ENCODE measurements around the gene ATRIP. TPM values are rescaled to one million over a fixed set of nuclear protein-coding genes. Genes with fewer than 3 reads are reported as not detected.

The ATRIP gene
- total RNA-seq, 1 donor from 2014 or later = 18.3 TPM

DNA sequence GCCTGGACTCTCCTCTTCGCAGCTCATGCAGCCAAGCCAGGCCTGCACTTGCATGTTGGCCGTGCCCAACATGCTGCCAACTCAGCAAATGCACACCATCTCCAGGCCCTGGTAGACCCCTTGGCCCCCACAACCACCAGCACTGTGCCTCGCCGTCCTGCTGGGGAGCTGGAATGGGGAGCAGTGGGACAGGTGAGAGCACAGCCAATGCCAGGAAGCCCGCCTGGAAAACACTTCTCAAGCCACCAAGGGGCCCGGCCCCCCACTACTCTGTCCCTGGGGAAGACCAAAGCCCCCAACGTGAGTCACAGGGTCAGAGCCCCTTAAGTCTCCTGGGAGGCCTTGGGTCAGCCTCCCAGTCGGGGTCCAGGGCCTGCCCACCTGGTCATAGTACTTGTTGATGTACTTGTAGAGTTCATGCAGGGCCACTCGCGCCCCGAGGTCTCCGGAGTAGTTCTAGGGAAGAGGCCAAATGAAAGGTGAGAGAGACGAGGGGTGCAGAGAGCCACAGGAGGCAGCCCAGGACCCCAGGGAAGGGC lies 41.1 kb upstream of the ATRIP start:
- Mint-ChIP-seq H3K27ac (no peak overlapping the region), H3K36me3 (ENCODE audit: low read depth) (no peaks in the 10 kb centered on the region), H3K9me3 (no peaks in the 10 kb centered on the region), H3K4me1 (peaks cover 2% of the 10 kb centered on the region), H3K4me3 (no peak overlapping the region), H3K27me3 (peaks cover 2% of the 10 kb centered on the region)
- DNase-seq = no peak
- intact Hi-C loops (cut with micrococcal nuclease) = loop anchor here (10.0 kb wide), 1 partner anchor 131 kb away; no protein-coding TSS in a partner anchor

DNA sequence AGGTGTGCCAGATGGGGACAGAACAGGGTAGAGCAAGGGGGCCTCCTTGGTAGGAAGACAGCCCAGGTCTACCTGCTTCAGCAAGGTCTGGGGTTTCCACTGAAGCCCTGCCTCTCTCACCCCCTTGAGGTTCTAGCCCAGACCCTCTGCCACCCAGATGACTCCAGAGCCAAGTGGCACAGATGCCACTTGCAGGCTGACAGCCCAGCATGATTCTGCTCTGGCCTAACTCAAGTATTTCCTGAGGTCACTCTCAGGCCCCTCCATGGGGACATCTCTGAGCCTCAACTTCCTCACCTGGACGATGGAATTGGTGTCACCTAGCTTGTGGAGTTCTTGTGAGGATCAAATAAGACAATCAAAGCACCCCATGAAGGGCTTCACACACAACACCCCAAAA lies 40.6 kb upstream of the ATRIP start:
- Mint-ChIP-seq H3K27ac (no peak overlapping the region), H3K27me3 (no peaks in the 10 kb centered on the region), H3K9me3 (no peaks in the 10 kb centered on the region), H3K4me3 (no peak overlapping the region), H3K4me1 (peaks cover 1% of the 10 kb centered on the region), H3K36me3 (ENCODE audit: low read depth) (no peaks in the 10 kb centered on the region)
- intact Hi-C loops (cut with micrococcal nuclease) = loop anchor here (10.0 kb wide), 1 partner anchor 131 kb away; no protein-coding TSS in a partner anchor
- no peak for DNase-seq

DNA sequence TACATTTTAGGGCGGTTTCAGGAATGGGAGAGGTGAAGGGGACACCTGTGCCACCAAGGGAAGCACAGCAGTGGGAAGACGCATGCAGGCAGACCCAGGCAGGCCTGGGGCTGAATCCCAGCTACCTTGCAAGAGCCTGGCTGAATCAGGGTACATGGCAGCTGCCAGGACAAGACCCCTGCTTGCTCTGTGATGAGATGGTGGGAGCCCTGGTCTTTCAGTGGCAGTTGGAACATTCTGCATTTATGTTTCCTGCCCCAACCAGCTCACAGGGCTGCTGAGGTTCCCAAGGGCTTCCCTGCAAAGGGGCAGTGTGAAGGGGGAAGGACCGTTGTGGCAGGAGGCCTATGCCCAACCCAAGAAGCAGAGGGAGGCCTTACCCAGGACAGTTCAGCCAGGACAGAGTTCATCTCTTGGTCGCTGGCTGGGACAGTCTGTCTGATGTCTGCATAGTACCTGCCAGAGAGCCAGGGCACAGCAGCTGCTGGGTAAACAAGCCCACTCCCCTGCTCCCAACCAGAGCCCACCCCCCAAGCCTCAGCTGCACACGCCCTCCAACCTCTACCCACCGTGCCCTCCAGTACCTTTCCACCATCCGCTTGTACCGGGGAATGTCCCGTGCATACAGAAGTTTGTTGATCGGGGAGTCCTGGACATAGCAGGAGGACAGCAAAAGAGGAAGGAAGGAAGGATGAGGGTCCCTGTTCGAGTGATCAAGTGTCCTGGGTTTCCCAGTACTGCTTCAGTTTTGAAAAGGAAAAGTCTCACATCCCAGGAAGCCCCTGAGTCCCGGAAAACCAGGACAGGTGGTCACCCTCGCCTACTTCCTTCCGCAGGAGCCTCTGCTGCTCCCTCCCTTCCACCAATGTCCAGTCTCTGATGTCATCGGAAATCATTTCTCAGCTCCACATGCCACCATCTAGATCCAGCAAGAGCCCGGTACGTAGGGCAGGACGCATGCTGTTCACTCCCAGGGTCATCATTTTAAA lies 39.8 kb upstream of the ATRIP start:
- Mint-ChIP-seq H3K27ac (no peak overlapping the region), H3K4me3 (no peak overlapping the region), H3K9me3 (no peaks in the 10 kb centered on the region), H3K4me1 (no peaks in the 10 kb centered on the region), H3K36me3 (ENCODE audit: low read depth) (no peaks in the 10 kb centered on the region), H3K27me3 (no peaks in the 10 kb centered on the region)
- intact Hi-C loops (cut with micrococcal nuclease) = loop anchor here (10.0 kb wide), 1 partner anchor 132 kb away; no protein-coding TSS in a partner anchor
- no peak for DNase-seq

DNA sequence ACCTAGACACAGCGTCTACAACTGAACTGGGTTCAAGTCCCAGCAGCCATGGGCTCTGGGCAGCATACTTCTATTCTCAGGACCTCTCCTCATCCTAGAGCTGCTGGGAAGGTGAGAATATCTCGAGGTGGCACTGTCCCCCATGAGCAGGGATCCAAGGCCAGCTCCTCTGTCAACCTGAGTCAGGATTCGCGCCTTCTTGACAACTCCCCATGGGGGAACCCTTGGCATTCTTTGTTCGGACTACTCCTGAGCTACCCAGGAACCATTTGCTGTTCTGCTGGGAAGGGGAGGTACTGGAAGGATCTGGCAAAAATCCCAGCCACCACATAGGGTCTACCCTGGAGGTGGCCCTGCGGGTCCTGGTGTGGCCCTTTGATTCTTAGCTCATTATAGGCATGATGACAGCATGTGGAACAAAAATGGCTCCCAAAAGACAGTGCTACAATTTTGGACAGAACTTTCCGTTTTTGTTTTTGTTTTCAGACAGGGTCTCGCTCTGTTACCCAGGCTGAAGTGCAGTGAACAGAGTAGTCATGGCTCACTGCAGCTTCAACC lies 38.9 kb upstream of the ATRIP start:
- intact Hi-C loops (cut with micrococcal nuclease) = loop anchor here (10.0 kb wide), 1 partner anchor 133 kb away; no protein-coding TSS in a partner anchor
- no peak for DNase-seq
- Mint-ChIP-seq H3K4me1 (no peaks in the 10 kb centered on the region), H3K27me3 (no peaks in the 10 kb centered on the region), H3K27ac (no peak overlapping the region), H3K9me3 (no peaks in the 10 kb centered on the region), H3K4me3 (no peak overlapping the region), H3K36me3 (ENCODE audit: low read depth) (no peaks in the 10 kb centered on the region)

DNA sequence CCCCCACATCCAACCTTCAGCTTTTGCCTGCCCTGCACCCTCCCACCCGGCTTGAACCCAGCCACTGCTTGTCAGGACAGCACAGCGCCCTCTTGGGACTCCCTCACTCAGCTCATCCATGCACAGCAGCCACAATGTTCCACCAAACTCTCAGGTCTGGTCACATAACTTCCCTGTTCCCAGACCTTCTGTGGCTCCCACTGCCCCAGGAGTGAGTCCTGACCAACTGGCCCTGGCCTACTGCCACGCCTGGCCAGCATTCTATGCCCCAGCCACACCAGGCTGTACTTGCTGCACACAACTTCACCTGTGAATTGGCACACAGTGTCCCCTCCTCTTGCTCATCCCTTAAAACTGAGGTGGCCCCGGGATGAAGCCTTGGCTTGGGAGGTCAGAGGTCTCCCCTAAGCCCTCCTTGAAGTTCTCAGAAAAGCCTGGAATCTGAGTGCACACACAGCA lies 37.7 kb upstream of the ATRIP start:
- Mint-ChIP-seq H3K27me3 (no peaks in the 10 kb centered on the region), H3K4me3 (no peak overlapping the region), H3K4me1 (no peaks in the 10 kb centered on the region), H3K36me3 (ENCODE audit: low read depth) (no peaks in the 10 kb centered on the region), H3K27ac (no peak overlapping the region), H3K9me3 (no peaks in the 10 kb centered on the region)
- DNase-seq = no peak
- intact Hi-C loops (cut with micrococcal nuclease) = loop anchor here (10.0 kb wide), 1 partner anchor 134 kb away; no protein-coding TSS in a partner anchor

DNA sequence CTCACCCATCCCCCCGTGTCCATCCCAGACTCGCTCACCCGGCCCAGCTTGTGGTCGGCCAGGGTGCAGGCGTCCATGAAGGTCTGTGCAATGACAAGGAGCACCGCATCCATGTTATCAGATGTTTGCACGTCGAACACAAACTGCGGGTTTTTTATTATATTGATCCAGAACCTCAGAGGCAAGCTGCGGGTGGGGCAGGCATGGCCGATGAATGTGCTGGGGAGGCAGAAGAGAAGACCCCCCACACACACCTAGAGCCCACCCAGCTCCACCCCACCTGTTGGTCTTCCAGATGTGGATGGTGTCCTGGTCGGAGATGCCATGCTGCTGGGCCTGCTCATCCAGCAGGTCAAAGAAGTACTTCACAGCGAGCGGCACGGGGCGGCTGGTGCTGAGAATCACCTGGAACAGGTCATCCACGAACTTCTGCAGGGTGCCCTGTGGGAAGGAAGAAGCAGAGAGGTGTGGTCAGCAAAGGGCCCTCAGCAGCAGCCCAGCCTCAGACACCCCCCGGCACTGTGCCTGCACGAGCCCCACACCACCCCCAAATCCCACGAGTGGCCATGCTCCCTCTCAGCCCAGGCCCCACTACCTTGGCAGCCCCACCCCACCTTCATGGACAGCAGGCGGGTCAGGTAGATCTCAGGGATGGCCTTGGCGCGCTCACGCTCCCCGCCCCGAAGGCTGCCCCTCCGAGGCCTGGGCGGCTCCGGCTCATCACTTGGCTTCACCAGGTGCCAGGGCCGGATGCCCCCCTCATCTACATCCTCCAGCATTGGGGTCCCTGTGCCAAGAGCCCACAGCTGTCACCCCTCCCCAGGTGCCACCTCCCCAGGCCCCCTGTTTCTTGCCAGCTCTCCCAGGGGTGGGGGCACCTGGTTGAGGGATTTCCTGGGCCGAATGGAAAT lies 37.0 kb upstream of the ATRIP start:
- Mint-ChIP-seq H3K4me1 (no peaks in the 10 kb centered on the region), H3K9me3 (no peaks in the 10 kb centered on the region), H3K27ac (no peak overlapping the region), H3K27me3 (no peaks in the 10 kb centered on the region), H3K4me3 (no peak overlapping the region), H3K36me3 (ENCODE audit: low read depth) (no peaks in the 10 kb centered on the region)
- DNase-seq = no peak
- intact Hi-C loops (cut with micrococcal nuclease) = loop anchor here (10.0 kb wide), 1 partner anchor 135 kb away; no protein-coding TSS in a partner anchor

DNA sequence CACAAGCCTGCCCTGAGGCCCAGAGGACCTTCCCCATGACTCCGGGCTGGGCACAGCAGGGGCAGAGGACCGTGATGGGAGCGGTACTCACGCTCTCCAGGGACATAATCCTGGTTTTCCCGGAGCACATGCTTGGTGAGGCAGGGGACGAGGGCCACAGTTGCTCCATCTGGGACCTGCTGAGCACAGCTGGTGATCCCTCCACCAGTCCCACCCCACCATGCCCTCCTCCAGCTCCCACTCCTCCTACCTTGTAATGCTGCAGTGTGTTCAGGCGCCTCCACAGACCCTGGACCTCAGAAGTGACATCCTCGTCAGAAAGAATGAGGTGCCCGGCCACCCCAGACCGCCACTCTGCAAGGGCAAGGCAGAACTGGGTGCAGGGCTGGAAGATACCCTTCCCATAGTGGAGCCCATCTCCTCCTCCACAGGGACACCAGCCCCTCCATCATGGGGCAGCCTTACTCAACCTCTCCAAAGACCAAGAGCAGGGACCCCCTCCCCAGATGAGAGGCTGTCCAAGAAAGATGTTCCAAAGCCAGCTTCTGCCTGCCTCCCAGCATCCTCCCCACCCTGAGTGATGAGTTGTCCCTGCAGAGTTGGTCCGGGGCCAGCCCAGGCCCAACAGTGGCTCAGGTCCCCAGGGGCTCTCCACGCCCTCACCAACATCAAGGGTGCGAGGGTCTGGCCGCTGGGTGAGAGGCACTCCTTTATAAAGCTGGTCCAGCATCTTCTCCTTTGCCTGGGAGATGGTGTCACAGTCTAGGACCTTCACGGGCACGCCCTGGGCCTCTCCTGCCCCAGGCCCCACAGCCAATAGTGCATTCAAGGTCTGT lies 36.1 kb upstream of the ATRIP start:
- Mint-ChIP-seq H3K9me3 (no peaks in the 10 kb centered on the region), H3K36me3 (ENCODE audit: low read depth) (no peaks in the 10 kb centered on the region), H3K4me1 (no peaks in the 10 kb centered on the region), H3K27ac (no peak overlapping the region), H3K27me3 (no peaks in the 10 kb centered on the region), H3K4me3 (no peak overlapping the region)
- no peak for DNase-seq
- intact Hi-C loops (cut with micrococcal nuclease) = no loop called here

DNA sequence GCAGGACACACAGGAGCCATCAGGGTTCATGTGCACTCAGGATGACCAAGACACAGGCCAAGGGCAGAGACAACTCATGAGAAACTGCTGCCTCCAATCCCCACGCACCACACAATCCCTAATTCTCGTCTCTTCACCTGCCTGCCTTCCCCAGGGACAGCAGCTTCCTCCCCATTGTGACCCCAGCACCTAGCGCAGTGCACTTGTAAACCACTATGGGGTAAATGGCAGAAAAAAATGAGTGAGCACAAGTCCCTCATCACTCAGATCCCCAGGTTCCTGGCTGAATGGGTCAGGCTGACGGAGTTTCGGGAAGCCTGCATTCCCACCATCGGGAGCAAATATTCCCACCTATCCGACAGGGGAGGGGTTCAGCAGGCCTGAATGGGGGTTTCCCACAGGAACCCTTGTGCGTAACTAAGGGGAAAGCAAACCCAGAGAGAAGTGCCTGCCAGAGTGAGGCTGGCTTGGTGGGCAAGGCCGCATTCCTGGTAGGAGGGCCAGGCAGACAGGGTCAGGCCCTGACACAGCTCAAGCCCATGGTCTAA lies 35.4 kb upstream of the ATRIP start:
- Mint-ChIP-seq H3K27ac (no peak overlapping the region), H3K9me3 (no peaks in the 10 kb centered on the region), H3K27me3 (no peaks in the 10 kb centered on the region), H3K4me3 (no peak overlapping the region), H3K4me1 (no peaks in the 10 kb centered on the region), H3K36me3 (ENCODE audit: low read depth) (no peaks in the 10 kb centered on the region)
- DNase-seq = no peak
- intact Hi-C loops (cut with micrococcal nuclease) = no loop called here

DNA sequence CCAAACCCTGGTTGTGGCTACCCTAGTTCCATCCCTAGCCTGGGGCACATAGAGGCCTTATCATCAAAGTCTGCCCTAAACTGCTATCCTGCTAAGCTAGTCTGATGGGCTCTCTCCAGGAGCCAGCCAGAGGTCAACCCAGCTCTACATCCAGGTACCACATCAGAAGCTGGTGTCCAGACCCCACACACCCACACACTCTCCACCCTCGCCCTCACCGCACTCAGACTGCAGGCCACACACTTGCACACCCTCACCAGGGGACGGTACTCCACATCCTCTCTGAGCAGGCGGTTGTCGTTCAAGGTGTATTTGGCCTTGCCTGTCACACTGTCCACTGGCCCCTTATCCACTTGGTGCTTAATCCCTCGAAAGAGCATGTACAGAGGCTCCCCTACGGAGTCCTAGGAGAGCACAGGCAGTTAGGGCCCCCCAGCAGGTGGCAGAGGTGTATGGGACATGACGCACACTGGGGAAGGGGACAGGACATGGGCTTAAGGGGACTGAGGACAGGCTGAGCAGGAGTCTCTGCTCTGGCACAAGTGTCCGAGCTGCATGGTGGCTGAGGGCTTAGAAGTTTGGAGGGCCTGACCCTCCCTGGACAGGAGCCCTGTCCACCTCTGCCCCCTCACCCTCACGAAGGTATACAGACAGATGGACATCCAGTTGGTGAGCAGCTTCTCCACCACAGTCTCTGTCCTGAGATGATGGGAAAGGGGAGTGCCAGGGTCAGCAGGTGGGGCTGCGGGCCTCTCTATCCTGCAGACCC lies 34.7 kb upstream of the ATRIP start:
- Mint-ChIP-seq H3K27ac (no peak overlapping the region), H3K27me3 (no peaks in the 10 kb centered on the region), H3K36me3 (ENCODE audit: low read depth) (no peaks in the 10 kb centered on the region), H3K9me3 (no peaks in the 10 kb centered on the region), H3K4me1 (no peaks in the 10 kb centered on the region), H3K4me3 (no peak overlapping the region)
- intact Hi-C loops (cut with micrococcal nuclease) = no loop called here
- DNase-seq = no peak

DNA sequence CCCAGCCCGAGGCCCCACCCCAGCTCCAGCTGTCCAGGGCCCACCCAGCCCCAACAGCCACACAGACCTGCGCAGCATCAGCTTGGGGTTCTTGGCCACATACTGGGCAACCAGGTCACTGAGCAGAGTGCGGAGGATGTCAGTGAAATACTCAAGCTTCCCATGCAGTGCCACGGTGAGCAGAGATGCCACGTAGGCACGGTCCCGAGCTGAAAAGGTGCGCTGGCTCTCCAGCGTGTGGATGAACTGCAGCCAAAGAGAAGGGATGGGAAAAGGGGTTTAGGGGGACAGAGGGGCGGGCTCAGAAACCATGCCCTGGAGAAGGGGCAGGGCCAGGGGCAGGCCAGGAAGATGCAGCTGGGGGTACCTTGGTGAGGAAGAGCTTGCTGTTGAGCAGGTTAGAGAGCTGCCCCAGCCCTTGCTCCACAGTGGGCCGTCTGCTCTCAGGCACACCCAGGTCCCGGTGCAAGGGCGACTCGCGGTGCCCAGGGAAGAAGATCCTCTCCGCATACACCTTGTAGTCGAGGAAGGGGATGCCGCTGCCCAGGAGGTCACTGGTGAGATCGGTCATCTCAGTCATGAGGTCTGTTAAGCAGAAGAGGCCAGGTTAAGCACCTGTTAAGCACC lies 34.0 kb upstream of the ATRIP start:
- Mint-ChIP-seq H3K36me3 (ENCODE audit: low read depth) (no peaks in the 10 kb centered on the region), H3K9me3 (no peaks in the 10 kb centered on the region), H3K27ac (no peak overlapping the region), H3K27me3 (no peaks in the 10 kb centered on the region), H3K4me1 (no peaks in the 10 kb centered on the region), H3K4me3 (no peak overlapping the region)
- intact Hi-C loops (cut with micrococcal nuclease) = no loop called here
- DNase-seq = no peak

DNA sequence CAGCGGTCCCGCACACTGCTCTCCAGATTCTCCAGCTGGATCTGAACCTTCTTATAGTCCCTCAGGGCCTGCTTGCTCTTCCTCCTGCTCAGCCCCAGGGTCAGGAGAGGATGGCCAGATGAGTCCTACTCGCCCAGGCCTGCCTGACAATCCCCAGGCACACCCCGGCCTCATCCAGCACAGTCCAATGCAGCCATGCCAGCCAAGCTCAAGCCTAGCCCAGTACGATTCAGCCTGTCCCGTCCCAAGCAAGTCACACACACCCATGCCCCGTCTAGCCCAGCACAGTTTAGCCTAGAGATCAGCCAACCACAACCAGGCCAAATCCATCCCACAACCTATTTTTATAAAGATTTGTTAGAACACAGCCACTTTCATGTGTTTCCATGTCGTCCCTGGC lies 33.5 kb upstream of the ATRIP start:
- intact Hi-C loops (cut with micrococcal nuclease) = no loop called here
- no peak overlapping the region for H3K27ac Mint-ChIP-seq
- H3K4me3 Mint-ChIP-seq = no peak overlapping the region
- DNase-seq = no peak
- no peaks in the 10 kb centered on the region for H3K4me1 Mint-ChIP-seq
- no peaks in the 10 kb centered on the region for H3K36me3 Mint-ChIP-seq (ENCODE audit: low read depth)
- no peaks in the 10 kb centered on the region for H3K9me3 Mint-ChIP-seq
- no peaks in the 10 kb centered on the region for H3K27me3 Mint-ChIP-seq

DNA sequence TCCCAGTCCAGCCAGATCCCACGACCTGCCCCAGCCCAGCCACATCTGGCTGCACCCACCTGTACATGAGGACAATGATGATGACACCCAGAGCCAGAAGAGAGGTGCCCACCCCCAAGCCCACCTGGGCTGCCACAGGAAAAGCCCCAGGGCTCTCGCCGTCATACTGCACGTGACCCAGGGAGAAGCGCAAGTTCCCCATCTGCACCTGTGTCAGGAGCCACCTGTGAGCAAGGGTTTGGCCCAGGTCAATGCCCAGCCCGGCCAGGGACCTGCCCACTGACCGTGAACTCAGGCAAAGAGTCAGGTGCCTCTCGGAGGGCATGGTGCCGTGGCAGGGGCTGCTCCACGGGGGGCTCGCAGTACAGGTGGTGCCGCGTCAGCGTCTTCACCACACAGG lies 32.9 kb upstream of the ATRIP start:
- H3K27ac Mint-ChIP-seq = no peak overlapping the region
- no peak overlapping the region for H3K4me3 Mint-ChIP-seq
- H3K9me3 Mint-ChIP-seq = no peaks in the 10 kb centered on the region
- intact Hi-C loops (cut with micrococcal nuclease) = no loop called here
- DNase-seq = no peak
- no peaks in the 10 kb centered on the region for H3K36me3 Mint-ChIP-seq (ENCODE audit: low read depth)
- H3K4me1 Mint-ChIP-seq = no peaks in the 10 kb centered on the region
- H3K27me3 Mint-ChIP-seq = no peaks in the 10 kb centered on the region

Measured in activated CD4-positive, alpha-beta T cell treated with anti-CD3 and anti-CD28 coated beads, Interleukin-2, amount 10 ng/mL, durations not matched to agents 24 days and 14 days (primary cell).